GM23248 (cell line): ENCODE data around the gene CCDC32. TPM values are rescaled to one million over a fixed set of nuclear protein-coding genes. Genes with fewer than 3 reads are reported as not detected.

Experiments
- DNase-seq: peaks from one replicate; pipeline ENCODE4 v3.0.0-alpha.2; 2015
- H2AFZ ChIP-seq: fragments of 200-600 bp; sonication (generic); 2 replicates; pipeline ENCODE4 v1.6.1; 2016; ENCODE audit warnings: antibody characterized with exemption
- H3F3A ChIP-seq: fragments of 200-600 bp; sonication (generic); 2 replicates; pipeline ENCODE4 v1.6.1; 2016; ENCODE audit warnings: mild to moderate bottlenecking, antibody characterized with exemption, mixed run types; ENCODE audit not compliant: insufficient read depth
- H3K27ac ChIP-seq: fragments of 200-600 bp; sonication (generic); 2 replicates; pipeline ENCODE4 v1.5.1; 2016; ENCODE audit warnings: mild to moderate bottlenecking
- H3K27me3 ChIP-seq: fragments of 200-600 bp; sonication (generic); replicated peaks from 2 replicates; pipeline ENCODE4 v1.6.1; 2016; ENCODE audit warnings: mild to moderate bottlenecking; ENCODE audit not compliant: insufficient read depth
- H3K36me3 ChIP-seq: fragments of 200-600 bp; sonication (generic); 2 replicates; pipeline ENCODE4 v1.6.1; 2016; ENCODE audit warnings: low read depth, mild to moderate bottlenecking
- H3K4me1 ChIP-seq: fragments of 200-600 bp; sonication (generic); 2 replicates; pipeline ENCODE4 v1.6.1; 2016; ENCODE audit warnings: mild to moderate bottlenecking; ENCODE audit not compliant: insufficient read depth
- H3K4me2 ChIP-seq: fragments of 200-600 bp; sonication (generic); one replicate; pipeline ENCODE4 v1.6.1; 2016; ENCODE audit warnings: mild to moderate bottlenecking; ENCODE audit not compliant: unreplicated experiment
- H3K4me3 ChIP-seq: fragments of 200-600 bp; sonication (generic); 2 replicates; pipeline ENCODE4 v1.5.1; 2016; ENCODE audit warnings: mild to moderate bottlenecking
- H3K79me2 ChIP-seq: fragments of 200-600 bp; sonication (generic); 2 replicates; pipeline ENCODE4 v1.6.1; 2016; ENCODE audit warnings: mild to moderate bottlenecking; ENCODE audit not compliant: insufficient read depth
- H3K9ac ChIP-seq: fragments of 200-600 bp; sonication (generic); 2 replicates; pipeline ENCODE4 v1.6.1; 2016; ENCODE audit warnings: mild to moderate bottlenecking
- H3K9me2 ChIP-seq: fragments of 200-600 bp; sonication (generic); 2 replicates; pipeline ENCODE4 v1.6.1; 2016; ENCODE audit warnings: mixed run types, mild to moderate bottlenecking, moderate library complexity; ENCODE audit not compliant: insufficient read depth
- H3K9me3 ChIP-seq: fragments of 200-600 bp; sonication (generic); one replicate; pipeline ENCODE4 v1.6.1; 2017; ENCODE audit warnings: low read depth
- H4K20me1 ChIP-seq: fragments of 200-600 bp; sonication (generic); 2 replicates; pipeline ENCODE4 v1.6.0; 2016; ENCODE audit not compliant: insufficient read depth
- EZH2 ChIP-seq: fragments of 200-600 bp; sonication (generic); IDR thresholded peaks from 2 replicates; pipeline ENCODE4 v1.6.1; 2018; ENCODE audit warnings: antibody characterized with exemption, mild to moderate bottlenecking; ENCODE audit not compliant: insufficient read depth, poor library complexity, severe bottlenecking
- EZH2phosphoT487 ChIP-seq: fragments of 200-600 bp; sonication (generic); IDR thresholded peaks from 2 replicates; pipeline ENCODE4 v1.6.1; 2018; ENCODE audit warnings: antibody characterized with exemption, moderate library complexity, mild to moderate bottlenecking, low read depth; ENCODE audit not compliant: insufficient read depth
- WGBS, 2 experiments: methylation state at CpG; one replicate each; pipeline ENCODE4 v1.1.6; 2015 to 2017; ENCODE audit warnings: low lambda C conversion rate in 2 of 2, low coverage in 1 of 2; ENCODE audit errors: missing lambda C conversion rate in 2 of 2; 5-methylcytosine and 5-hydroxymethylcytosine counted together
- in situ Hi-C: fragments of 300-500 bp; cut with MboI; formaldehyde crosslinking; loops from 2 replicates; pipeline ENCODE4 v1.15.0; 2020
- polyA plus RNA-seq: library from polyadenylated mRNA; unstranded; fragments of >200 nt; fragmentation: Nextera tagmentation; extraction: Ambion mirVana; gene quantifications from 2 replicates; pipeline ENCODE4 v1.2.1, GENCODE V29; 2016
- total RNA-seq: library from RNA; depleted of rRNA; stranded (reverse); fragments of >200 nt; shearing (Covaris generic); gene quantifications from 2 replicates; pipeline ENCODE4 v1.2.3, GENCODE V29; 2014

The CCDC32 gene
- total and polyA plus RNA-seq, 2 experiments from 2014 or later = 29.5 to 44.7 TPM

DNA sequence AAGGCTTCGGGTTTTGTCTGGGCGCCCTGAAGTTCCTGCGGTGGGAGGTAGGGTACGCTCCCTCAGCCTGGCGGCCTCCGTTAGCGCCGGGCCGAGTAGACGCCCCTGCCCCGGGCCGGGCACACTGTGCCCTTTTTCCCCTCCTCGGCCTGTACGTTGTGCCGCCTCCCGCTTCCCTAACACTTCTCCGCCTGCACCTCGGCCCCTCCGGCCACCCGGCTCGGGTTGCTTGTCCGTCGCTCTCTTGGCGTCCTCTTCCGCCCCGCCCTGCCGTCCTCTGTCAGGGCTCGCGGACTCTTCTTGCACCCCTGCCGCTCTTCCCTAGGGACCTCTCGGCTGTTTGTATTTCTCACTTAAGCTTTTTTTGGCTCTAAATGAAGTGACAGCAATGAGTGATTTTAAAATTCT, 29.6 kb upstream of the CCDC32 start:
- WGBS, 2 experiments = 1 to 2% methylated on average over 28 to 30 of the region's 31 CpGs
- peak overlapping the region; percentile 98 for H2AFZ ChIP-seq
- peak overlapping the region; percentile 79 for H3K4me2 ChIP-seq
- no peaks in the 10 kb centered on the region for H3K27me3 ChIP-seq
- in situ Hi-C loops = no loop called here
- peak; percentile 82 for DNase-seq
- H3K36me3 ChIP-seq = no peaks in the 10 kb centered on the region
- peaks cover 12% of the 10 kb centered on the region for H3F3A ChIP-seq
- H3K4me3 ChIP-seq = peak overlapping the region; percentile 93
- no peaks in the 10 kb centered on the region for H3K9me3 ChIP-seq
- H3K79me2 ChIP-seq = peaks cover 45% of the 10 kb centered on the region
- no peak for TF ChIP-seq EZH2
- no peak for TF ChIP-seq EZH2phosphoT487
- peak overlapping the region; percentile 87 for H3K9ac ChIP-seq
- peak overlapping the region; percentile 93 for H3K27ac ChIP-seq
- no peaks in the 10 kb centered on the region for H3K9me2 ChIP-seq
- no peaks in the 10 kb centered on the region for H4K20me1 ChIP-seq
- H3K4me1 ChIP-seq = no peaks in the 10 kb centered on the region

DNA sequence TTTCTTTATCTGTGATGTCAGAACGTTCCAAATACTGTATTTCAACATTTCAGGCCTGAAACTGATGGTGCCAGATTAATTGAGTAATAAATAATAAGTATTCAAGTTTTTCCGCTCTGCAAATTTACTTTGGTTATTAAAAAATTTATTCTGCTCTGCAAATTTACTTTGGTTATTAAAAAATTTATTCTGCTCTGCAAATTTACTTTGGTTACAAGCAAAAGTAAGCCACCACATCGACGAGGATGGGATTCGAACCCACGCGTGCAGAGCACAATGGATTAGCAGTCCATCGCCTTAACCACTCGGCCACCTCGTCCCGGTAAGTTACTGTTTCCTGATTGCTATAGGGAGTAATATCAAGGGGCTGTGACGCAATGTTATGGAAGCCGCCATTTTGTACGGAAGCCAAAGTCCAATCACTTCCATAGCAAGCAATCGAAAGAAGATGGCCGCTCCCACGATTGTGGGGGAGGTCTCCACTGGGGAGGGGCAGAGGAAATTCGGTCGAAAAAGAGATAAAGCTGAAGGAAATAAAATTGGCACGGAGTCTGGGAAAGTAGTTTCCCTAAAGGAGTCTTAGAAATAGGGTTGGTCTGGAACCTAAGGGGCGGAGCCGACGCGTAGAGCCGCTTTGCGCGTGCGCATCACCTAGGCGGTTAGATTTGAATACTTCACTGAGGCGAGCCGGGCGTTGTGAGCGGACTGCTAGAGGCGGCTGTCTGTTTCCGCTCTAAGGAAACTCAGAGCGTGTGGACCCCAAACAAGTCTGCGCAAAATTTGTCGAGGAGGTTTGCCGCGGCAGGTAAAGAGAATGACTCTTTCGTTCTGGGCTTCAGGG, 29.0 kb upstream of the CCDC32 start, which contains the start of gene KNL1:
TSS of gene KNL1 (plus strand) at position 662 of the 841 bp plus-strand sequence. CDS start 8,683 bp downstream, outside the sequence.
- 1% methylated on average over 41 of the region's 41 CpGs for WGBS, 2 experiments
- Histone ChIP-seq H3K36me3 (no peaks in the 10 kb centered on the region), H3K9ac (peak within 1 kb of the TSS; percentile 87), H3K9me3 (no peaks in the 10 kb centered on the region), H3K27ac (peak within 1 kb of the TSS; percentile 93), H3K79me2 (peaks cover 39% of the 10 kb centered on the region), H3K4me3 (peak within 1 kb of the TSS; percentile 93), H3K27me3 (no peaks in the 10 kb centered on the region), H3K4me1 (no peaks in the 10 kb centered on the region), H3F3A (peaks cover 12% of the 10 kb centered on the region), H3K4me2 (peak within 1 kb of the TSS; percentile 79), H2AFZ (peak within 1 kb of the TSS; percentile 98), H4K20me1 (no peaks in the 10 kb centered on the region), H3K9me2 (no peaks in the 10 kb centered on the region)
- DNase-seq = peak; percentile 93
- TF ChIP-seq EZH2phosphoT487 (no peak), EZH2 (no peak)
- in situ Hi-C loops = no loop called here

DNA sequence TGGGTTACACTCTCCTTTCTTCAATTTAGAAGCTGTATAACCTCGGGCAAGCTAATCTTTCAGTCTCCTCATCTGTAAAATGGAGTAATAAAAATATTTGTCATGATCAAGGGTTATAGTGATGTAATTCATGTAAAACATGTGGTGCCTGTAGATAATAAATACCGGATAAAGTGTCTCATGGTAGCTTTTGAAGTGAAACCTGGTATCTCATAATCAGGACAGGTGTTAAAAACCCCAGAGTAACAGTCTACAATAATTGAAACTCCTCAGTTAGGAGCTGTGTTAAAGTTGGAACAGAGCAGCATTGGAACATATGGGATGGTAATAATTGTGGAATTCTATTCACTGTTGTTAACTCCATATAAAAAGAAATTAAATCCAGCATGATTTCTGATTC, 28.3 kb upstream of the CCDC32 start:
- Histone ChIP-seq H4K20me1 (no peaks in the 10 kb centered on the region), H3K4me2 (no peak overlapping the region), H3K27me3 (no peaks in the 10 kb centered on the region), H3K9ac (no peak overlapping the region), H3K27ac (no peak overlapping the region), H3K4me1 (no peaks in the 10 kb centered on the region), H3K36me3 (no peaks in the 10 kb centered on the region), H3K9me3 (no peaks in the 10 kb centered on the region), H3K79me2 (peaks cover 33% of the 10 kb centered on the region), H3F3A (peaks cover 12% of the 10 kb centered on the region), H2AFZ (peak overlapping the region; percentile 20), H3K4me3 (no peak overlapping the region), H3K9me2 (no peaks in the 10 kb centered on the region)
- 5 to 6% methylated on average over 2 of the region's 2 CpGs for WGBS, 2 experiments
- in situ Hi-C loops = no loop called here
- TF ChIP-seq EZH2 = no peak
- no peak for TF ChIP-seq EZH2phosphoT487
- DNase-seq = no peak

DNA sequence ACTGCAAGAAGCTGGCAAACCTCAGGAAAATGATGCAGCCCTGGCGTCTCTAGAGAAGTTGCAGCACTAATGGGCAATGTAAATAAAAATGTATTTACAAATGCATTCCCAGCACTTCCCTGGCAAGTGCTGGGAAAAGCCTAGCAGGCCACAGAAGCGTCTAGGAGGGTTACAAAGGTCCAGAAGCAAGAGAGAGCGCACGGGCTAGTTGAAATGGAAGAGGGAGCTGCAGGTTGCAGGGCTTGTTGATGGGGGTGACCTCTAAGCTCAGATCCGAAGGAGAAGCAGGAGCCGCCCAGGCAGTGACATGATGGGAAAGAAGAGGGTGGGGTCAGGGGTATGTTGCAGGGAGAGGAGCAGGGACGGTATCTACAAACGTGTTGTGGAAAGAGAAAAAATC, 26.5 kb upstream of the CCDC32 start:
- Histone ChIP-seq H3K9me3 (no peaks in the 10 kb centered on the region), H3K79me2 (peaks cover 15% of the 10 kb centered on the region), H3K4me1 (no peaks in the 10 kb centered on the region), H3K4me3 (no peak overlapping the region), H3K4me2 (no peak overlapping the region), H3K27me3 (no peaks in the 10 kb centered on the region), H3F3A (peaks cover 12% of the 10 kb centered on the region), H3K9me2 (no peaks in the 10 kb centered on the region), H3K36me3 (no peaks in the 10 kb centered on the region), H4K20me1 (no peaks in the 10 kb centered on the region), H3K9ac (no peak overlapping the region), H3K27ac (no peak overlapping the region), H2AFZ (0 out of 2 replicates have a peak overlapping the region, but pooled peaks have one; percentile 1)
- TF ChIP-seq EZH2 (no peak), EZH2phosphoT487 (no peak)
- DNase-seq = no peak
- WGBS, 2 experiments = 77 to 78% methylated on average over 8 of the region's 8 CpGs
- in situ Hi-C loops = no loop called here
